Dendritic cell treated with granulocyte-macrophage colony-stimulating factor and Interleukin-4, amounts not matched to agents 40 ng/mL and 50 ng/mL, for 4 days (primary cell): Measurements from ENCODE around the gene CBLIF.
"Not testable (repeated sequence)": the region's sequence is repeated elsewhere in the genome, so short reads cannot be mapped to it uniquely, and the experiment has no call there.

Source experiments
- H3K27ac Mint-ChIP-seq: one replicate; pipeline ENCODE4 v1.8.0; 2022; ENCODE audit warnings: mild to moderate bottlenecking, mixed read lengths
- H3K27me3 Mint-ChIP-seq: one replicate; pipeline ENCODE4 v1.8.0; 2022; ENCODE audit warnings: mild to moderate bottlenecking, mixed read lengths
- H3K36me3 Mint-ChIP-seq: one replicate; pipeline ENCODE4 v1.8.0; 2022; ENCODE audit warnings: low read depth, mixed read lengths
- H3K4me1 Mint-ChIP-seq: one replicate; pipeline ENCODE4 v1.8.0; 2022; ENCODE audit warnings: low read depth, mixed read lengths
- H3K4me3 Mint-ChIP-seq: one replicate; pipeline ENCODE4 v1.8.0; 2022; ENCODE audit warnings: mild to moderate bottlenecking, moderate library complexity, mixed read lengths
- H3K9me3 Mint-ChIP-seq: one replicate; pipeline ENCODE4 v1.8.0; 2022; ENCODE audit warnings: mixed read lengths
- intact Hi-C: fragments of 100-400 bp; cut with micrococcal nuclease; formaldehyde crosslinking; loops from one replicate; pipeline ENCODE4 v1.15.0; 2022

Gene CBLIF

GRCh38 chr11:59845399-59845798 lies at the start of gene CBLIF:
Gene CBLIF, minus strand, starts transcription at chr11:59845499. Its CDS starts 46 bp downstream, at chr11:59845453.
- intact Hi-C loops: no loop called here

GRCh38 chr11:59894616-59895015 lies 49.3 kb upstream of the CBLIF start:
- H3K4me1 Mint-ChIP-seq: peaks cover 7% of the 10 kb centered on the region
- H3K27ac Mint-ChIP-seq: no peak overlapping the region
- peaks cover 38% of the 10 kb centered on the region for H3K9me3 Mint-ChIP-seq
- H3K4me3 Mint-ChIP-seq: no peak overlapping the region
- intact Hi-C loops: no loop called here
- no peaks in the 10 kb centered on the region for H3K27me3 Mint-ChIP-seq
- H3K36me3 Mint-ChIP-seq: no peaks in the 10 kb centered on the region

More at GRCh38 chr11:59845399-59845798, at the start of gene CBLIF:
- Mint-ChIP-seq H3K9me3 (no peaks in the 10 kb centered on the region), H3K4me3 (no peak within 1 kb of the TSS), H3K27me3 (no peaks in the 10 kb centered on the region), H3K36me3 (no peaks in the 10 kb centered on the region), H3K4me1 (no peaks in the 10 kb centered on the region), H3K27ac (no peak within 1 kb of the TSS)

GRCh38 chr11:59891781-59892181 lies 46.5 kb upstream of the CBLIF start:
- Mint-ChIP-seq H3K4me1 (peaks cover 5% of the 10 kb centered on the region), H3K36me3 (no peaks in the 10 kb centered on the region), H3K4me3 (no peak overlapping the region), H3K27me3 (no peaks in the 10 kb centered on the region), H3K9me3 (peaks cover 45% of the 10 kb centered on the region), H3K27ac (no peak overlapping the region)
- intact Hi-C loops: no loop called here

GRCh38 chr11:59887156-59887555 lies 41.9 kb upstream of the CBLIF start:
- H3K27me3 Mint-ChIP-seq, H3K36me3 Mint-ChIP-seq, H3K27ac Mint-ChIP-seq, H3K4me3 Mint-ChIP-seq, intact Hi-C loops, H3K4me1 Mint-ChIP-seq: not testable (repeated sequence)
- peaks cover 45% of the 10 kb centered on the region for H3K9me3 Mint-ChIP-seq

GRCh38 chr11:59883597-59883996 lies 38.3 kb upstream of the CBLIF start:
- intact Hi-C loops: no loop called here
- no peaks in the 10 kb centered on the region for H3K27me3 Mint-ChIP-seq
- H3K27ac Mint-ChIP-seq: no peak overlapping the region
- H3K9me3 Mint-ChIP-seq: peaks cover 18% of the 10 kb centered on the region
- H3K4me1 Mint-ChIP-seq: no peaks in the 10 kb centered on the region
- no peak overlapping the region for H3K4me3 Mint-ChIP-seq
- H3K36me3 Mint-ChIP-seq: no peaks in the 10 kb centered on the region

GRCh38 chr11:59879567-59879966 lies 34.3 kb upstream of the CBLIF start:
- no peaks in the 10 kb centered on the region for H3K27me3 Mint-ChIP-seq
- intact Hi-C loops: no loop called here
- no peaks in the 10 kb centered on the region for H3K36me3 Mint-ChIP-seq
- no peaks in the 10 kb centered on the region for H3K9me3 Mint-ChIP-seq
- no peak overlapping the region for H3K27ac Mint-ChIP-seq
- H3K4me1 Mint-ChIP-seq: no peaks in the 10 kb centered on the region
- no peak overlapping the region for H3K4me3 Mint-ChIP-seq

GRCh38 chr11:59878575-59878974 lies 33.3 kb upstream of the CBLIF start, which contains the start of gene OOSP3:
Gene OOSP3, plus strand, starts transcription at chr11:59878782. Its CDS starts 27 bp downstream, at chr11:59878809.
- H3K4me3 Mint-ChIP-seq: no peak within 1 kb of the TSS
- no peak within 1 kb of the TSS for H3K27ac Mint-ChIP-seq

GRCh38 chr11:59877784-59878183 lies 32.5 kb upstream of the CBLIF start:
- Mint-ChIP-seq H3K27me3 (no peaks in the 10 kb centered on the region), H3K9me3 (no peaks in the 10 kb centered on the region)
- intact Hi-C loops: no loop called here

More at GRCh38 chr11:59878575-59878974, 33.3 kb upstream of the CBLIF start, which contains the start of gene OOSP3:
- H3K9me3 Mint-ChIP-seq: no peaks in the 10 kb centered on the region
- intact Hi-C loops: no loop called here
- no peaks in the 10 kb centered on the region for H3K4me1 Mint-ChIP-seq
- no peaks in the 10 kb centered on the region for H3K27me3 Mint-ChIP-seq
- no peaks in the 10 kb centered on the region for H3K36me3 Mint-ChIP-seq

GRCh38 chr11:59877325-59877724 lies 32.0 kb upstream of the CBLIF start:
- Mint-ChIP-seq H3K27me3 (no peaks in the 10 kb centered on the region), H3K4me3 (no peak overlapping the region), H3K27ac (no peak overlapping the region), H3K9me3 (no peaks in the 10 kb centered on the region), H3K36me3 (no peaks in the 10 kb centered on the region), H3K4me1 (no peaks in the 10 kb centered on the region)
- intact Hi-C loops: no loop called here

More at GRCh38 chr11:59877784-59878183, 32.5 kb upstream of the CBLIF start:
- Mint-ChIP-seq H3K4me3 (no peak overlapping the region), H3K36me3 (no peaks in the 10 kb centered on the region), H3K4me1 (no peaks in the 10 kb centered on the region), H3K27ac (no peak overlapping the region)

- Mint-ChIP-seq H3K4me1 (no peaks in the 10 kb centered on the region), H3K27me3 (no peaks in the 10 kb centered on the region), H3K36me3 (no peaks in the 10 kb centered on the region), H3K4me3 (no peak overlapping the region), H3K27ac (no peak overlapping the region), H3K9me3 (peaks cover 10% of the 10 kb centered on the region)
- intact Hi-C loops: no loop called here
Measured at GRCh38 chr11:59875856-59876519, 30.7 kb upstream of the CBLIF start.

- no peaks in the 10 kb centered on the region for H3K36me3 Mint-ChIP-seq
Measured at GRCh38 chr11:59872076-59872475, 26.8 kb upstream of the CBLIF start.

GRCh38 chr11:59867946-59868345 lies 22.6 kb upstream of the CBLIF start:
- Mint-ChIP-seq H3K4me1 (peaks cover 17% of the 10 kb centered on the region), H3K4me3 (no peak overlapping the region), H3K27ac (no peak overlapping the region), H3K27me3 (no peaks in the 10 kb centered on the region), H3K36me3 (no peaks in the 10 kb centered on the region), H3K9me3 (peaks cover 25% of the 10 kb centered on the region)
- intact Hi-C loops: no loop called here

More at GRCh38 chr11:59872076-59872475, 26.8 kb upstream of the CBLIF start:
- Mint-ChIP-seq H3K27me3 (no peaks in the 10 kb centered on the region), H3K4me1 (peaks cover 5% of the 10 kb centered on the region), H3K9me3 (peaks cover 23% of the 10 kb centered on the region), H3K4me3 (no peak overlapping the region), H3K27ac (no peak overlapping the region)
- intact Hi-C loops: no loop called here

GRCh38 chr11:59866836-59867235 lies 21.5 kb upstream of the CBLIF start:
- H3K4me3 Mint-ChIP-seq: peak overlapping the region; percentile 37
- intact Hi-C loops: no loop called here
- peaks cover 23% of the 10 kb centered on the region for H3K9me3 Mint-ChIP-seq
- H3K36me3 Mint-ChIP-seq: no peaks in the 10 kb centered on the region
- H3K27me3 Mint-ChIP-seq: no peaks in the 10 kb centered on the region
- H3K27ac Mint-ChIP-seq: no peak overlapping the region
- peaks cover 22% of the 10 kb centered on the region for H3K4me1 Mint-ChIP-seq

GRCh38 chr11:59866397-59866796 lies 21.1 kb upstream of the CBLIF start, which contains the start of gene TCN1:
Gene TCN1, minus strand, starts transcription at chr11:59866487. Its CDS starts 17 bp downstream, at chr11:59866470.
- H3K4me1 Mint-ChIP-seq: peaks cover 22% of the 10 kb centered on the region
- peaks cover 19% of the 10 kb centered on the region for H3K9me3 Mint-ChIP-seq
- no peaks in the 10 kb centered on the region for H3K36me3 Mint-ChIP-seq
- H3K27me3 Mint-ChIP-seq: no peaks in the 10 kb centered on the region
- H3K27ac Mint-ChIP-seq: no peak within 1 kb of the TSS
- H3K4me3 Mint-ChIP-seq: peak within 1 kb of the TSS; percentile 37
- intact Hi-C loops: no loop called here

GRCh38 chr11:59865031-59865430 lies 19.7 kb upstream of the CBLIF start:
- Mint-ChIP-seq H3K4me3 (no peak overlapping the region), H3K4me1 (peaks cover 22% of the 10 kb centered on the region), H3K27me3 (no peaks in the 10 kb centered on the region), H3K9me3 (peaks cover 6% of the 10 kb centered on the region), H3K27ac (no peak overlapping the region), H3K36me3 (no peaks in the 10 kb centered on the region)
- intact Hi-C loops: no loop called here
